ENCODE data around the gene ALG14. TPM values are rescaled to one million over a fixed set of nuclear protein-coding genes. Genes with fewer than 3 reads are reported as not detected.

ALG14 gene
- total RNA-seq, 1 experiment from 2014 or later: 5.7 TPM

- H3K9me2 ChIP-seq (ENCODE audit: insufficient read depth): no peaks in the 10 kb centered on the region
- POLR2A ChIA-PET: no interaction called here
- ATAC-seq (no peak), DNase-seq (ENCODE audit: low read depth, low spot score) (no peak)
- H3K4me3 ChIP-seq (replicated peaks in 1 of 2; ENCODE audit: low read depth in 1 of 2, low read length in 2 of 2): no peak overlapping the region
- RAD21 ChIA-PET (ENCODE audit: low non-redundant PET in 1 of 2, low total read pairs in 2 of 2, uncharacterized antibody in 2 of 2, unreplicated experiment in 2 of 2): no interaction called here
- H4K20me1 ChIP-seq (ENCODE audit: insufficient read depth): peaks cover 5% of the 10 kb centered on the region; the same call in 1 of the 2 replicates
- H3K9ac ChIP-seq (ENCODE audit: low read length): no peak overlapping the region
- H3K36me3 ChIP-seq (ENCODE audit: control insufficient read depth in 1 of 2, insufficient read depth in 2 of 2, low read length in 2 of 2): no peaks in the 10 kb centered on the region
- H3K4me2 ChIP-seq (ENCODE audit: low read length): no peak overlapping the region
- peaks cover 21% of the 10 kb centered on the region for H3K79me2 ChIP-seq (ENCODE audit: insufficient read depth, low read length)
- intact Hi-C loops (cut with micrococcal nuclease): no loop called here
- CTCF ChIA-PET: no interaction called here
- H3K27me3 ChIP-seq (ENCODE audit: insufficient read depth, low read length): no peaks in the 10 kb centered on the region
- no peak overlapping the region for H2AFZ ChIP-seq (ENCODE audit: low read depth, low read length, poor library complexity, severe bottlenecking)
- H3K27ac ChIP-seq (ENCODE audit: low read depth, low read length): no peak overlapping the region
- peaks cover 10 to 24% of the 10 kb centered on the region in 2 experiments; a peak in 3 of 4 replicates for H3K4me1 ChIP-seq (ENCODE audit: control insufficient read depth in 1 of 2, insufficient read depth in 2 of 2, low read length in 2 of 2)
- no TSS peak for BruUV-seq (replicated peaks)
- TF ChIP-seq EGR1 (IDR thresholded peaks at IDR 0.05; ENCODE audit: low read depth) (no peak), ZFX (IDR thresholded peaks at IDR 0.05) (no peak), POLR2A (IDR thresholded peaks at IDR 0.05; ENCODE audit: borderline replicate concordance, extremely low read depth, insufficient read depth, insufficient read length) (no peak), ATF3 (IDR thresholded peaks at IDR 0.05) (no peak), POLR2AphosphoS5 (IDR thresholded peaks at IDR 0.05; ENCODE audit: low read depth, low read length) (no peak), CBX3 (IDR thresholded peaks at IDR 0.05; ENCODE audit: low read depth) (no peak), MAX (IDR thresholded peaks at IDR 0.05) (no peak), RAD21 (IDR thresholded peaks at IDR 0.05; ENCODE audit: low read depth) (no peak), JUND (IDR thresholded peaks at IDR 0.05) (no peak), TCF7L2 (IDR thresholded peaks at IDR 0.05; ENCODE audit: borderline replicate concordance, extremely low read depth, insufficient read depth, insufficient read length) (no peak), ZBTB33 (IDR thresholded peaks at IDR 0.05; ENCODE audit: extremely low read depth, insufficient replicate concordance, low read length) (no peak), EZH2phosphoT487 (IDR thresholded peaks at IDR 0.05; ENCODE audit: borderline replicate concordance) (no peak)
- H3K9me3 ChIP-seq (ENCODE audit: control insufficient read depth in 1 of 2, insufficient read depth in 1 of 2, low read depth in 1 of 2, low read length in 2 of 2): no peaks in the 10 kb centered on the region
These were observed 143.2 kb downstream of the ALG14 start for GRCh38 chr1:94929351-94930217.

All from HCT116 (cell line).